ENCODE measurements around the gene SNX4.
A peak's percentile ranks its signal among the peaks of the same experiment; 100 is the strongest.
"Not testable (repeated sequence)": the region's sequence is repeated elsewhere in the genome, so short reads cannot be mapped to it uniquely, and the experiment has no call there.

SNX4 gene

GRCh38 chr3:125519678-125520562 is at the start of gene SNX4:
TSS of gene SNX4 (minus strand) at chr3:125520202. CDS start at chr3:125520172, 30 bp downstream.
- H3K27ac ChIP-seq (ENCODE audit: low read depth, low read length) = peak within 1 kb of the TSS; percentile 81
- H3K4me1 ChIP-seq (ENCODE audit: insufficient read depth, low read length) = peaks cover 9% of the 10 kb centered on the region
- peak within 1 kb of the TSS; percentile 78 for H3K9ac ChIP-seq (ENCODE audit: low read length)
- no peaks in the 10 kb centered on the region for H3K36me3 ChIP-seq (ENCODE audit: insufficient read depth, low read length)
- peak within 1 kb of the TSS; percentile 85 to 95 for H3K4me3 ChIP-seq (ENCODE audit: low read depth in 1 of 2, low read length in 2 of 2)
- no peaks in the 10 kb centered on the region for H3K27me3 ChIP-seq (ENCODE audit: control insufficient read depth in 1 of 2, insufficient read depth in 2 of 2, low read length in 2 of 2)
- H3K9me3 ChIP-seq (ENCODE audit: low read length) = no peaks in the 10 kb centered on the region

- H3K4me3 ChIP-seq (ENCODE audit: low read depth in 1 of 2, low read length in 2 of 2) = no peak overlapping the region
- H3K27ac ChIP-seq (ENCODE audit: low read depth, low read length) = no peak overlapping the region
- H3K9me3 ChIP-seq (ENCODE audit: low read length) = no peaks in the 10 kb centered on the region
- no peak overlapping the region for H3K9ac ChIP-seq (ENCODE audit: low read length)
- peaks cover 20% of the 10 kb centered on the region for H3K36me3 ChIP-seq (ENCODE audit: insufficient read depth, low read length)
- H3K4me1 ChIP-seq (ENCODE audit: insufficient read depth, low read length) = no peaks in the 10 kb centered on the region
- H3K27me3 ChIP-seq (ENCODE audit: control insufficient read depth in 1 of 2, insufficient read depth in 2 of 2, low read length in 2 of 2) = no peaks in the 10 kb centered on the region
Measured at GRCh38 chr3:125556314-125556713, 36.3 kb upstream of the SNX4 start.

- Histone ChIP-seq H3K4me3 (ENCODE audit: low read depth in 1 of 2, low read length in 2 of 2) (no peak overlapping the region), H3K4me1 (ENCODE audit: insufficient read depth, low read length) (no peaks in the 10 kb centered on the region), H3K9ac (ENCODE audit: low read length) (no peak overlapping the region), H3K27ac (ENCODE audit: low read depth, low read length) (no peak overlapping the region), H3K27me3 (ENCODE audit: control insufficient read depth in 1 of 2, insufficient read depth in 2 of 2, low read length in 2 of 2) (no peaks in the 10 kb centered on the region), H3K9me3 (ENCODE audit: low read length) (no peaks in the 10 kb centered on the region), H3K36me3 (ENCODE audit: insufficient read depth, low read length) (peaks cover 7% of the 10 kb centered on the region)
Measured at GRCh38 chr3:125552401-125552800, 32.4 kb upstream of the SNX4 start.

GRCh38 chr3:125528920-125529319 is 8.9 kb upstream of the SNX4 start:
- Histone ChIP-seq H3K4me1 (ENCODE audit: insufficient read depth, low read length) (no peaks in the 10 kb centered on the region), H3K27me3 (ENCODE audit: control insufficient read depth in 1 of 2, insufficient read depth in 2 of 2, low read length in 2 of 2) (no peaks in the 10 kb centered on the region), H3K27ac (ENCODE audit: low read depth, low read length) (no peak overlapping the region), H3K4me3 (ENCODE audit: low read depth in 1 of 2, low read length in 2 of 2) (no peak overlapping the region), H3K9ac (ENCODE audit: low read length) (no peak overlapping the region), H3K9me3 (ENCODE audit: low read length) (no peaks in the 10 kb centered on the region), H3K36me3 (ENCODE audit: insufficient read depth, low read length) (peaks cover 29% of the 10 kb centered on the region)

- no peak overlapping the region for H3K4me3 ChIP-seq (ENCODE audit: low read depth in 1 of 2, low read length in 2 of 2)
- H3K4me1 ChIP-seq (ENCODE audit: insufficient read depth, low read length) = no peaks in the 10 kb centered on the region
Measured at GRCh38 chr3:125525153-125525552, 5.2 kb upstream of the SNX4 start.

GRCh38 chr3:125520563-125520919 is 539 bp upstream of the SNX4 start:
- not testable (repeated sequence) for H3K4me1 ChIP-seq (ENCODE audit: insufficient read depth, low read length); H3K9me3 ChIP-seq (ENCODE audit: low read length); H3K27me3 ChIP-seq (ENCODE audit: control insufficient read depth in 1 of 2, insufficient read depth in 2 of 2, low read length in 2 of 2); H3K36me3 ChIP-seq (ENCODE audit: insufficient read depth, low read length)
- Histone ChIP-seq H3K4me3 (ENCODE audit: low read depth in 1 of 2, low read length in 2 of 2) (peak overlapping the region; percentile 85 to 95), H3K9ac (ENCODE audit: low read length) (peak overlapping the region; percentile 78), H3K27ac (ENCODE audit: low read depth, low read length) (peak overlapping the region; percentile 81)

More at GRCh38 chr3:125525153-125525552, 5.2 kb upstream of the SNX4 start:
- no peaks in the 10 kb centered on the region for H3K27me3 ChIP-seq (ENCODE audit: control insufficient read depth in 1 of 2, insufficient read depth in 2 of 2, low read length in 2 of 2)
- peaks cover 13% of the 10 kb centered on the region for H3K36me3 ChIP-seq (ENCODE audit: insufficient read depth, low read length)
- H3K9me3 ChIP-seq (ENCODE audit: low read length) = no peaks in the 10 kb centered on the region
- no peak overlapping the region for H3K9ac ChIP-seq (ENCODE audit: low read length)
- H3K27ac ChIP-seq (ENCODE audit: low read depth, low read length) = no peak overlapping the region

- Histone ChIP-seq H3K9ac (ENCODE audit: low read length) (no peak overlapping the region), H3K9me3 (ENCODE audit: low read length) (no peaks in the 10 kb centered on the region), H3K27me3 (ENCODE audit: control insufficient read depth in 1 of 2, insufficient read depth in 2 of 2, low read length in 2 of 2) (no peaks in the 10 kb centered on the region), H3K4me1 (ENCODE audit: insufficient read depth, low read length) (peaks cover 9% of the 10 kb centered on the region), H3K4me3 (ENCODE audit: low read depth in 1 of 2, low read length in 2 of 2) (no peak overlapping the region), H3K27ac (ENCODE audit: low read depth, low read length) (no peak overlapping the region), H3K36me3 (ENCODE audit: insufficient read depth, low read length) (peaks cover 9% of the 10 kb centered on the region)
Measured at GRCh38 chr3:125515421-125515820, 4.6 kb downstream of the SNX4 start.

- no peak overlapping the region for H3K4me3 ChIP-seq (ENCODE audit: low read depth in 1 of 2, low read length in 2 of 2)
- peaks cover 3% of the 10 kb centered on the region for H3K4me1 ChIP-seq (ENCODE audit: insufficient read depth, low read length)
- no peak overlapping the region for H3K9ac ChIP-seq (ENCODE audit: low read length)
- no peaks in the 10 kb centered on the region for H3K9me3 ChIP-seq (ENCODE audit: low read length)
- H3K27ac ChIP-seq (ENCODE audit: low read depth, low read length) = no peak overlapping the region
- no peaks in the 10 kb centered on the region for H3K27me3 ChIP-seq (ENCODE audit: control insufficient read depth in 1 of 2, insufficient read depth in 2 of 2, low read length in 2 of 2)
- peaks cover 9% of the 10 kb centered on the region for H3K36me3 ChIP-seq (ENCODE audit: insufficient read depth, low read length)
Measured at GRCh38 chr3:125513490-125514115, 6.4 kb downstream of the SNX4 start.

- Histone ChIP-seq H3K4me3 (ENCODE audit: low read depth in 1 of 2, low read length in 2 of 2) (no peak overlapping the region), H3K27me3 (ENCODE audit: control insufficient read depth in 1 of 2, insufficient read depth in 2 of 2, low read length in 2 of 2) (no peaks in the 10 kb centered on the region), H3K27ac (ENCODE audit: low read depth, low read length) (no peak overlapping the region)
Measured at GRCh38 chr3:125512135-125512920, 7.7 kb downstream of the SNX4 start.

GRCh38 chr3:125511420-125512118 is 8.4 kb downstream of the SNX4 start:
- H3K27ac ChIP-seq (ENCODE audit: low read depth, low read length) = no peak overlapping the region
- peaks cover 9% of the 10 kb centered on the region for H3K36me3 ChIP-seq (ENCODE audit: insufficient read depth, low read length)
- no peaks in the 10 kb centered on the region for H3K4me1 ChIP-seq (ENCODE audit: insufficient read depth, low read length)
- no peak overlapping the region for H3K4me3 ChIP-seq (ENCODE audit: low read depth in 1 of 2, low read length in 2 of 2)
- H3K9me3 ChIP-seq (ENCODE audit: low read length) = no peaks in the 10 kb centered on the region
- no peaks in the 10 kb centered on the region for H3K27me3 ChIP-seq (ENCODE audit: control insufficient read depth in 1 of 2, insufficient read depth in 2 of 2, low read length in 2 of 2)
- H3K9ac ChIP-seq (ENCODE audit: low read length) = no peak overlapping the region

More at GRCh38 chr3:125512135-125512920, 7.7 kb downstream of the SNX4 start:
- H3K36me3 ChIP-seq (ENCODE audit: insufficient read depth, low read length) = peaks cover 9% of the 10 kb centered on the region
- no peak overlapping the region for H3K9ac ChIP-seq (ENCODE audit: low read length)
- no peaks in the 10 kb centered on the region for H3K4me1 ChIP-seq (ENCODE audit: insufficient read depth, low read length)
- H3K9me3 ChIP-seq (ENCODE audit: low read length) = no peaks in the 10 kb centered on the region

GRCh38 chr3:125507128-125507527 is 12.9 kb downstream of the SNX4 start:
- no peak overlapping the region for H3K4me3 ChIP-seq (ENCODE audit: low read depth in 1 of 2, low read length in 2 of 2)
- H3K9ac ChIP-seq (ENCODE audit: low read length) = no peak overlapping the region
- peaks cover 9% of the 10 kb centered on the region for H3K36me3 ChIP-seq (ENCODE audit: insufficient read depth, low read length)

More at GRCh38 chr3:125507128-125507527, 12.9 kb downstream of the SNX4 start:
- H3K9me3 ChIP-seq (ENCODE audit: low read length) = no peaks in the 10 kb centered on the region
- H3K27ac ChIP-seq (ENCODE audit: low read depth, low read length) = no peak overlapping the region
- H3K4me1 ChIP-seq (ENCODE audit: insufficient read depth, low read length) = no peaks in the 10 kb centered on the region
- H3K27me3 ChIP-seq (ENCODE audit: control insufficient read depth in 1 of 2, insufficient read depth in 2 of 2, low read length in 2 of 2) = no peaks in the 10 kb centered on the region
